ENCODE measurements around the gene TMEM169.

TMEM169 gene

GRCh38 chr2:216117561-216118340 lies 36.0 kb downstream of the TMEM169 start:
- no peak for DNase-seq (ENCODE audit: low read depth)
- H3K4me3 ChIP-seq (ENCODE audit: low read depth, low read length): no peak overlapping the region
- no peak for TF ChIP-seq MAX (IDR thresholded peaks at IDR 0.05; ENCODE audit: low read depth, low read length)
- no peak for TF ChIP-seq POLR2A (IDR thresholded peaks at IDR 0.05; ENCODE audit: extremely low read depth, insufficient read length)
- no peak for TF ChIP-seq CTCF (IDR thresholded peaks at IDR 0.05; ENCODE audit: low read depth, low read length)
- no peak for TF ChIP-seq MYC (IDR thresholded peaks at IDR 0.05; ENCODE audit: low read depth, low read length)

GRCh38 chr2:216118474-216118873 lies 36.8 kb downstream of the TMEM169 start:
- H3K4me3 ChIP-seq (ENCODE audit: low read depth, low read length): no peak overlapping the region
- no peak for DNase-seq (ENCODE audit: low read depth)
- no peak for TF ChIP-seq MYC (IDR thresholded peaks at IDR 0.05; ENCODE audit: low read depth, low read length)
- TF ChIP-seq CTCF (IDR thresholded peaks at IDR 0.05; ENCODE audit: low read depth, low read length): no peak
- no peak for TF ChIP-seq POLR2A (IDR thresholded peaks at IDR 0.05; ENCODE audit: extremely low read depth, insufficient read length)

- no peak for DNase-seq (ENCODE audit: low read depth)
- no peak for TF ChIP-seq MYC (IDR thresholded peaks at IDR 0.05; ENCODE audit: low read depth, low read length)
- no peak for TF ChIP-seq MAX (IDR thresholded peaks at IDR 0.05; ENCODE audit: low read depth, low read length)
Measured at GRCh38 chr2:216119146-216119545, 37.4 kb downstream of the TMEM169 start.

GRCh38 chr2:216119986-216120385 lies 38.3 kb downstream of the TMEM169 start:
- no peak for TF ChIP-seq CTCF (IDR thresholded peaks at IDR 0.05; ENCODE audit: low read depth, low read length)
- no peak for TF ChIP-seq MAX (IDR thresholded peaks at IDR 0.05; ENCODE audit: low read depth, low read length)
- TF ChIP-seq MYC (IDR thresholded peaks at IDR 0.05; ENCODE audit: low read depth, low read length): no peak
- TF ChIP-seq POLR2A (IDR thresholded peaks at IDR 0.05; ENCODE audit: extremely low read depth, insufficient read length): no peak
- DNase-seq (ENCODE audit: low read depth): no peak

More at GRCh38 chr2:216119146-216119545, 37.4 kb downstream of the TMEM169 start:
- H3K4me3 ChIP-seq (ENCODE audit: low read depth, low read length): no peak overlapping the region

GRCh38 chr2:216121255-216121654 lies 39.5 kb downstream of the TMEM169 start:
- DNase-seq (ENCODE audit: low read depth): no peak
- no peak for TF ChIP-seq POLR2A (IDR thresholded peaks at IDR 0.05; ENCODE audit: extremely low read depth, insufficient read length)
- TF ChIP-seq MYC (IDR thresholded peaks at IDR 0.05; ENCODE audit: low read depth, low read length): no peak
- TF ChIP-seq CTCF (IDR thresholded peaks at IDR 0.05; ENCODE audit: low read depth, low read length): no peak
- no peak for TF ChIP-seq MAX (IDR thresholded peaks at IDR 0.05; ENCODE audit: low read depth, low read length)
- no peak overlapping the region for H3K4me3 ChIP-seq (ENCODE audit: low read depth, low read length)

More at GRCh38 chr2:216119986-216120385, 38.3 kb downstream of the TMEM169 start:
- no peak overlapping the region for H3K4me3 ChIP-seq (ENCODE audit: low read depth, low read length)

- H3K4me3 ChIP-seq (ENCODE audit: low read depth, low read length): no peak overlapping the region
- TF ChIP-seq MAX (IDR thresholded peaks at IDR 0.05; ENCODE audit: low read depth, low read length): no peak
- TF ChIP-seq MYC (IDR thresholded peaks at IDR 0.05; ENCODE audit: low read depth, low read length): no peak
- TF ChIP-seq CTCF (IDR thresholded peaks at IDR 0.05; ENCODE audit: low read depth, low read length): no peak
- TF ChIP-seq POLR2A (IDR thresholded peaks at IDR 0.05; ENCODE audit: extremely low read depth, insufficient read length): no peak
- DNase-seq (ENCODE audit: low read depth): no peak
Measured at GRCh38 chr2:216126943-216127342, 45.2 kb downstream of the TMEM169 start.
